B cell (primary cell): ENCODE measurements around the gene KLK15.

ENCODE experiments used
- EZH2 ChIP-seq: IDR thresholded peaks from 2 replicates; pipeline ENCODE4 v1.6.1; 2012; ENCODE audit warnings: borderline replicate concordance, low read depth, mild to moderate bottlenecking, moderate library complexity, low read length; ENCODE audit not compliant: insufficient read depth, poor library complexity, severe bottlenecking
- TF ChIP-seq, protein P1 (sequence below): fragments of 200-600 bp; IDR thresholded peaks from one replicate; pipeline ENCODE4 v1.8.0; 2022; ENCODE audit warnings: antibody characterized with exemption, mild to moderate bottlenecking

DNA sequence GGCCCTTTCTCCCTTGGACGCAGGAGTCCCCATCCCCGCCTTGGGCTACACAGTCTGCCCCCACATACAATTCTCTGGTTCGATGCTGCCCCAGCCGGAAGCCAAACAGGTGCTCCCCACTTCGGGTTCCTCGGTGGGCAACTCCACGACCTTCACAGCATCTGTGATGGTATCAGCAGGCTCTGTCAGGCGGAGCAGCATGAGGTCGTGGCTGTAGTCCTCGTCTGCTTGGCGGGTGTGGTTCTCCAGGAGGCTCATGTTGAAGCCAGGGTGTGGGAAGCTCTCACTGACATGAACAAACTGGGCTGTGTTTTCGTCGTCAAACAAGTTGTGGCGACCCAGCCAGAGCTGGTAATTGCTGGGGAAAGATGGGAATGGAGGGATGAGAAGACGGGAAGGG lies 13.3 kb downstream of the KLK15 start:
- TF ChIP-seq, protein P1, sequence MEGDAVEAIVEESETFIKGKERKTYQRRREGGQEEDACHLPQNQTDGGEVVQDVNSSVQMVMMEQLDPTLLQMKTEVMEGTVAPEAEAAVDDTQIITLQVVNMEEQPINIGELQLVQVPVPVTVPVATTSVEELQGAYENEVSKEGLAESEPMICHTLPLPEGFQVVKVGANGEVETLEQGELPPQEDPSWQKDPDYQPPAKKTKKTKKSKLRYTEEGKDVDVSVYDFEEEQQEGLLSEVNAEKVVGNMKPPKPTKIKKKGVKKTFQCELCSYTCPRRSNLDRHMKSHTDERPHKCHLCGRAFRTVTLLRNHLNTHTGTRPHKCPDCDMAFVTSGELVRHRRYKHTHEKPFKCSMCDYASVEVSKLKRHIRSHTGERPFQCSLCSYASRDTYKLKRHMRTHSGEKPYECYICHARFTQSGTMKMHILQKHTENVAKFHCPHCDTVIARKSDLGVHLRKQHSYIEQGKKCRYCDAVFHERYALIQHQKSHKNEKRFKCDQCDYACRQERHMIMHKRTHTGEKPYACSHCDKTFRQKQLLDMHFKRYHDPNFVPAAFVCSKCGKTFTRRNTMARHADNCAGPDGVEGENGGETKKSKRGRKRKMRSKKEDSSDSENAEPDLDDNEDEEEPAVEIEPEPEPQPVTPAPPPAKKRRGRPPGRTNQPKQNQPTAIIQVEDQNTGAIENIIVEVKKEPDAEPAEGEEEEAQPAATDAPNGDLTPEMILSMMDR, result no peak
- no peak for TF ChIP-seq EZH2
